A549 (cell line): ENCODE data around the gene TXNDC2. TPM values are rescaled to one million over a fixed set of nuclear protein-coding genes. Genes with fewer than 3 reads are reported as not detected.

Experiments
- ATAC-seq, 2 experiments: fragments of 200-7000 bp in 1 of 2; fragments of >200 bp in 1 of 2; cut with Nextera tagmentation in 1 of 2; cut with Tn5 transposase in 1 of 2; 3 replicates each; pipeline versions ENCODE4 v1.8.0 to v1.9.1; 2018 to 2020; ENCODE audit warnings: mild to moderate bottlenecking in 1 of 2, moderate library complexity in 1 of 2
- CTCF ChIA-PET: fragments of 300-600 bp; sonication (Branson Sonifier 250); formaldehyde crosslinking; extraction: SDS; loops from one replicate; lab custom pipeline; 2021; ENCODE audit warnings: antibody characterized with exemption, inconsistent platforms; lab: Yijun Ruan, JAX
- POLR2A ChIA-PET: fragments of 350-600 bp; formaldehyde crosslinking; extraction: SDS; loops from one replicate; lab custom pipeline; 2021; ENCODE audit warnings: antibody characterized with exemption, inconsistent platforms; lab: Yijun Ruan, JAX
- DNase-seq, 2 experiments: peaks; one replicate each; pipeline versions ENCODE4 v3.0.0 to v3.0.0-alpha.2; 2011 to 2016; ENCODE audit warnings: low read depth in 1 of 2, low spot score in 1 of 2
- FAIRE-seq: peaks from 2 replicates; lab custom pipeline; 2011; peaks lifted over from hg19 to GRCh38; lab: Jason Lieb, UNC
- H3K27ac ChIP-seq, 2 experiments: fragments of >200 bp; sonication (Bioruptor Twin); formaldehyde crosslinking; 3 replicates each; pipeline ENCODE4 v1.5.1; 2016 to 2017
- H3K4me1 ChIP-seq: fragments of >200 bp; sonication (Bioruptor Twin); formaldehyde crosslinking; 3 replicates; pipeline ENCODE4 v1.6.1; 2016
- H3K4me2 ChIP-seq: fragments of >200 bp; sonication (Bioruptor Twin); formaldehyde crosslinking; 3 replicates; pipeline ENCODE4 v1.6.1; 2016
- H3K4me3 ChIP-seq: fragments of >200 bp; sonication (Bioruptor Twin); formaldehyde crosslinking; 3 replicates; pipeline ENCODE4 v1.5.1; 2016
- H3K9me3 ChIP-seq: fragments of >200 bp; sonication (Bioruptor Twin); formaldehyde crosslinking; 3 replicates; pipeline ENCODE4 v1.6.1; 2016
- BCL3 ChIP-seq: fragments of >200 bp; sonication (Bioruptor Twin); formaldehyde crosslinking; IDR thresholded peaks from 3 replicates; pipeline ENCODE4 v1.6.1; 2016
- CBX2 ChIP-seq: fragments of 200-600 bp; sonication (generic); IDR thresholded peaks from 2 replicates; pipeline ENCODE4 v1.6.1; 2016; ENCODE audit warnings: low read depth, mild to moderate bottlenecking, borderline replicate concordance
- CEBPB ChIP-seq, 2 experiments: fragments of >200 bp in 1 of 2; sonication (Bioruptor Twin) in 1 of 2; formaldehyde crosslinking in 1 of 2; IDR thresholded peaks; 2 replicates each; pipeline ENCODE4 v1.6.1; 2012 to 2016
- CHD4 ChIP-seq: fragments of 200-600 bp; sonication (generic); IDR thresholded peaks from 2 replicates; pipeline ENCODE4 v1.6.1; 2016; ENCODE audit warnings: antibody characterized with exemption, mild to moderate bottlenecking, borderline replicate concordance
- CTCF ChIP-seq: fragments of >200 bp; sonication (Bioruptor Twin); formaldehyde crosslinking; IDR thresholded peaks from 3 replicates; pipeline ENCODE4 v1.5.1; 2016
- E2F6 ChIP-seq: IDR thresholded peaks from 2 replicates; pipeline ENCODE4 v1.6.1; 2012; ENCODE audit warnings: low read depth, borderline replicate concordance
- EHF ChIP-seq: fragments of 250-450 bp; sonication (Bioruptor Pico); IDR thresholded peaks from 2 replicates; pipeline ENCODE4 v1.5.0; 2020; ENCODE audit warnings: mild to moderate bottlenecking
- EP300 ChIP-seq, 2 experiments: fragments of >200 bp; sonication (Bioruptor Twin); formaldehyde crosslinking; IDR thresholded peaks; 2 replicates in 1 of 2; 3 replicates in 1 of 2; pipeline ENCODE4 v1.6.1; 2016 to 2017
- ESRRA ChIP-seq: fragments of 150-350 bp; IDR thresholded peaks from 2 replicates; pipeline ENCODE4 v1.6.1; 2014; ENCODE audit warnings: mild to moderate bottlenecking, low read length, borderline replicate concordance
- FOSB ChIP-seq: fragments of 250-450 bp; sonication (Bioruptor Pico); IDR thresholded peaks from 2 replicates; pipeline ENCODE4 v1.5.0; 2020; ENCODE audit warnings: mild to moderate bottlenecking, moderate library complexity
- GATA3 ChIP-seq: IDR thresholded peaks from 2 replicates; pipeline ENCODE4 v1.6.1; 2012; ENCODE audit warnings: borderline replicate concordance
- HDAC2 ChIP-seq: fragments of 200-600 bp; sonication (generic); IDR thresholded peaks from 2 replicates; pipeline ENCODE4 v1.6.1; 2016
- HES2 ChIP-seq: fragments of >200 bp; sonication (Bioruptor Twin); formaldehyde crosslinking; IDR thresholded peaks from 2 replicates; pipeline ENCODE4 v1.6.1; 2016
- HOXA7 ChIP-seq: fragments of 250-450 bp; sonication (Bioruptor Pico); IDR thresholded peaks from 2 replicates; pipeline ENCODE4 v1.5.0; 2020; ENCODE audit warnings: mild to moderate bottlenecking, moderate library complexity
- HOXB13 ChIP-seq: fragments of 250-450 bp; sonication (Bioruptor Pico); IDR thresholded peaks from 2 replicates; pipeline ENCODE4 v1.5.0; 2020; ENCODE audit warnings: low read depth, mild to moderate bottlenecking, moderate library complexity
- HOXB5 ChIP-seq: fragments of 250-450 bp; sonication (Bioruptor Pico); IDR thresholded peaks from 2 replicates; pipeline ENCODE4 v1.5.0; 2020; ENCODE audit warnings: mild to moderate bottlenecking, moderate library complexity
- KDM1A ChIP-seq: fragments of 200-600 bp; sonication (generic); IDR thresholded peaks from 2 replicates; pipeline ENCODE4 v1.6.1; 2016; ENCODE audit warnings: low read depth, mild to moderate bottlenecking
- MAFK ChIP-seq: fragments of 450-650 bp; IDR thresholded peaks from 2 replicates; pipeline ENCODE4 v1.6.1; 2014; ENCODE audit not compliant: partially characterized antibody
- MAX ChIP-seq: IDR thresholded peaks from 2 replicates; pipeline ENCODE4 v1.6.1; 2012
- MYC ChIP-seq: IDR thresholded peaks from 2 replicates; pipeline ENCODE4 v1.6.1; 2012; ENCODE audit warnings: mild to moderate bottlenecking, inconsistent platforms, low read length, improper control_type of control experiment, borderline replicate concordance
- PBX3 ChIP-seq: IDR thresholded peaks from 2 replicates; pipeline ENCODE4 v1.6.1; 2012
- RCOR1 ChIP-seq: fragments of 150-350 bp; IDR thresholded peaks from 2 replicates; pipeline ENCODE4 v1.6.1; 2014; ENCODE audit warnings: antibody characterized with exemption, low read length, low read depth
- REST ChIP-seq: fragments of 200-600 bp; sonication (generic); IDR thresholded peaks from 2 replicates; pipeline ENCODE4 v1.6.1; 2016; ENCODE audit warnings: antibody characterized with exemption, mild to moderate bottlenecking, moderate library complexity
- RNF2 ChIP-seq: fragments of 200-600 bp; sonication (generic); IDR thresholded peaks from 2 replicates; pipeline ENCODE4 v1.6.1; 2016; ENCODE audit warnings: low read depth, mild to moderate bottlenecking, antibody characterized with exemption, moderate library complexity, borderline replicate concordance
- SMC3 ChIP-seq: fragments of >200 bp; sonication (Bioruptor Twin); formaldehyde crosslinking; IDR thresholded peaks from 3 replicates; pipeline ENCODE4 v1.6.1; 2018; ENCODE audit warnings: inconsistent platforms
- SREBF2 ChIP-seq: fragments of 450-650 bp; IDR thresholded peaks from 2 replicates; pipeline ENCODE4 v1.6.1; 2014; ENCODE audit warnings: mild to moderate bottlenecking, moderate library complexity
- WGBS: methylation state at CpG from one replicate; pipeline ENCODE4 v1.1.6; 2017; ENCODE audit errors: missing lambda C conversion rate; 5-methylcytosine and 5-hydroxymethylcytosine counted together
- polyA plus RNA-seq, 4 experiments: library from polyadenylated mRNA; depleted of rRNA in 3 of 4; stranded (reverse); fragments of >200 nt; fragmentation: RNase III in 1 of 4; extraction: RNeasy Plus Mini Kit Qiagen cat#74134 plus additional on column Dnase treatment in 1 of 4; gene quantifications; 2 replicates in 3 of 4; 3 replicates in 1 of 4; pipeline ENCODE4 v1.2.3, GENCODE V29; 2011 to 2017

The TXNDC2 gene
- polyA plus RNA-seq, 2 of the 4 experiments (the other 2 are of a cell fraction), result 0.06 to 0.16 TPM

GRCh38 chr18:9868857-9869714, 16.7 kb upstream of the TXNDC2 start (continued):
- TF ChIP-seq E2F6, result no peak
- no peak for TF ChIP-seq CTCF
- no peak for TF ChIP-seq RCOR1

- POLR2A ChIA-PET, result interaction anchor here (1.8 kb wide), 1 partner anchor 44 kb away, joined by 10 read pairs; the partner anchor contains the start of gene VAPA
- ATAC-seq (peak; percentile 80 to 86), FAIRE-seq (no peak), DNase-seq (peak; percentile 43 to 88)
- CTCF ChIA-PET, result interaction anchor here (1.1 to 1.6 kb wide), 7 partner anchors 12 to 148 kb away, joined by 3 to 6 read pairs (median 3); no protein-coding TSS in a partner anchor
- Histone ChIP-seq H3K27ac (peak overlapping the region; percentile 85 to 94), H3K9me3 (peaks cover 25% of the 10 kb centered on the region), H3K4me2 (peak overlapping the region; percentile 44), H3K4me3 (no peak overlapping the region), H3K4me1 (peaks cover 38% of the 10 kb centered on the region)
- WGBS, result 40% methylated on average over 9 of the region's 9 CpGs
- no peak for TF ChIP-seq SREBF2
- TF ChIP-seq FOSB (CRISPR knock-in tag), result no peak
- TF ChIP-seq HES2, result no peak
- TF ChIP-seq MYC, result no peak
- TF ChIP-seq HDAC2, result no peak
- no peak; the same call in 1 of the 2 replicates for TF ChIP-seq MAX
- peak; percentile 97 for TF ChIP-seq MAFK
- TF ChIP-seq HOXB5 (CRISPR knock-in tag), result peak; percentile 87
- no peak for TF ChIP-seq HOXA7 (CRISPR knock-in tag)
- no peak for TF ChIP-seq RCOR1
- no peak for TF ChIP-seq EHF (CRISPR knock-in tag)
- no peak for TF ChIP-seq PBX3
- peak; percentile 58 to 79; a peak in 3 of 5 replicates for TF ChIP-seq EP300 (IDR thresholded peaks at IDR 0.05)
- 0 out of 3 replicates have a peak, but pooled peaks have one; percentile 50 for TF ChIP-seq BCL3
- no peak for TF ChIP-seq RNF2
- TF ChIP-seq CBX2, result no peak
- TF ChIP-seq HOXB13 (CRISPR knock-in tag), result no peak; the same call in 1 of the 2 replicates
- TF ChIP-seq CHD4, result no peak
- peak; percentile 84 for TF ChIP-seq ESRRA
- no peak for TF ChIP-seq REST
- no peak for TF ChIP-seq KDM1A
- peak; percentile 62 to 88 for TF ChIP-seq CEBPB (IDR thresholded peaks at IDR 0.05)
- no peak for TF ChIP-seq SMC3
- peak; percentile 73; the same call in 1 of the 2 replicates for TF ChIP-seq GATA3
Measured at GRCh38 chr18:9869715-9870430, 15.9 kb upstream of the TXNDC2 start.
